ENCODE results near the gene SLC5A2.

The SLC5A2 gene

GRCh38 chr16:31535737-31536136 is 52.8 kb downstream of the SLC5A2 start:
- ChIA-PET CTCF (no interaction called here), POLR2A (no interaction called here)
- no peaks in the 10 kb centered on the region for H3K4me1 ChIP-seq (ENCODE audit: control insufficient read depth, insufficient read depth, low read length)
- no peak overlapping the region for H3K27ac ChIP-seq (ENCODE audit: extremely low read depth, low read depth, low read length)
- TF ChIP-seq ZNF266 (tag by site-specific recombination; IDR thresholded peaks at IDR 0.05; ENCODE audit: low read depth), result no peak
- no peak for TF ChIP-seq ZNF341 (tag by site-specific recombination; IDR thresholded peaks at IDR 0.05; ENCODE audit: low read depth)
- TF ChIP-seq ZNF311 (tag by site-specific recombination; IDR thresholded peaks at IDR 0.05; ENCODE audit: borderline replicate concordance), result no peak
- TF ChIP-seq ZBTB21 (tag by site-specific recombination; IDR thresholded peaks at IDR 0.05), result no peak
- no peak for TF ChIP-seq ZNF350 (tag by site-specific recombination; IDR thresholded peaks at IDR 0.05)
- TF ChIP-seq, protein P1, sequence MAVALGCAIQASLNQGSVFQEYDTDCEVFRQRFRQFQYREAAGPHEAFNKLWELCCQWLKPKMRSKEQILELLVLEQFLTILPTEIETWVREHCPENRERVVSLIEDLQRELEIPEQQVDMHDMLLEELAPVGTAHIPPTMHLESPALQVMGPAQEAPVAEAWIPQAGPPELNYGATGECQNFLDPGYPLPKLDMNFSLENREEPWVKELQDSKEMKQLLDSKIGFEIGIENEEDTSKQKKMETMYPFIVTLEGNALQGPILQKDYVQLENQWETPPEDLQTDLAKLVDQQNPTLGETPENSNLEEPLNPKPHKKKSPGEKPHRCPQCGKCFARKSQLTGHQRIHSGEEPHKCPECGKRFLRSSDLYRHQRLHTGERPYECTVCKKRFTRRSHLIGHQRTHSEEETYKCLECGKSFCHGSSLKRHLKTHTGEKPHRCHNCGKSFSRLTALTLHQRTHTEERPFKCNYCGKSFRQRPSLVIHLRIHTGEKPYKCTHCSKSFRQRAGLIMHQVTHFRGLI (tag by site-specific recombination; IDR thresholded peaks at IDR 0.05), result no peak
- TF ChIP-seq, protein P2, sequence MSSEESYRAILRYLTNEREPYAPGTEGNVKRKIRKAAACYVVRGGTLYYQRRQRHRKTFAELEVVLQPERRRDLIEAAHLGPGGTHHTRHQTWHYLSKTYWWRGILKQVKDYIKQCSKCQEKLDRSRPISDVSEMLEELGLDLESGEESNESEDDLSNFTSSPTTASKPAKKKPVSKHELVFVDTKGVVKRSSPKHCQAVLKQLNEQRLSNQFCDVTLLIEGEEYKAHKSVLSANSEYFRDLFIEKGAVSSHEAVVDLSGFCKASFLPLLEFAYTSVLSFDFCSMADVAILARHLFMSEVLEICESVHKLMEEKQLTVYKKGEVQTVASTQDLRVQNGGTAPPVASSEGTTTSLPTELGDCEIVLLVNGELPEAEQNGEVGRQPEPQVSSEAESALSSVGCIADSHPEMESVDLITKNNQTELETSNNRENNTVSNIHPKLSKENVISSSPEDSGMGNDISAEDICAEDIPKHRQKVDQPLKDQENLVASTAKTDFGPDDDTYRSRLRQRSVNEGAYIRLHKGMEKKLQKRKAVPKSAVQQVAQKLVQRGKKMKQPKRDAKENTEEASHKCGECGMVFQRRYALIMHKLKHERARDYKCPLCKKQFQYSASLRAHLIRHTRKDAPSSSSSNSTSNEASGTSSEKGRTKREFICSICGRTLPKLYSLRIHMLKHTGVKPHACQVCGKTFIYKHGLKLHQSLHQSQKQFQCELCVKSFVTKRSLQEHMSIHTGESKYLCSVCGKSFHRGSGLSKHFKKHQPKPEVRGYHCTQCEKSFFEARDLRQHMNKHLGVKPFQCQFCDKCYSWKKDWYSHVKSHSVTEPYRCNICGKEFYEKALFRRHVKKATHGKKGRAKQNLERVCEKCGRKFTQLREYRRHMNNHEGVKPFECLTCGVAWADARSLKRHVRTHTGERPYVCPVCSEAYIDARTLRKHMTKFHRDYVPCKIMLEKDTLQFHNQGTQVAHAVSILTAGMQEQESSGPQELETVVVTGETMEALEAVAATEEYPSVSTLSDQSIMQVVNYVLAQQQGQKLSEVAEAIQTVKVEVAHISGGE (tag by site-specific recombination; conservative IDR thresholded peaks at IDR 0.05; ENCODE audit: low read depth), result no peak
- TF ChIP-seq WT1 (tag by site-specific recombination; IDR thresholded peaks at IDR 0.05), result no peak
- no peak for TF ChIP-seq ZNF10 (tag by site-specific recombination; IDR thresholded peaks at IDR 0.05)
- no peaks in the 10 kb centered on the region for H3K9me3 ChIP-seq (ENCODE audit: control insufficient read depth, insufficient read depth, low read depth, low read length)
- no peaks in the 10 kb centered on the region for H3K36me3 ChIP-seq (ENCODE audit: control insufficient read depth in 2 of 2, insufficient read depth in 1 of 2, low read length in 2 of 2)
- H3K4me3 ChIP-seq (ENCODE audit: low read depth, low read length), result no peak overlapping the region

DNA sequence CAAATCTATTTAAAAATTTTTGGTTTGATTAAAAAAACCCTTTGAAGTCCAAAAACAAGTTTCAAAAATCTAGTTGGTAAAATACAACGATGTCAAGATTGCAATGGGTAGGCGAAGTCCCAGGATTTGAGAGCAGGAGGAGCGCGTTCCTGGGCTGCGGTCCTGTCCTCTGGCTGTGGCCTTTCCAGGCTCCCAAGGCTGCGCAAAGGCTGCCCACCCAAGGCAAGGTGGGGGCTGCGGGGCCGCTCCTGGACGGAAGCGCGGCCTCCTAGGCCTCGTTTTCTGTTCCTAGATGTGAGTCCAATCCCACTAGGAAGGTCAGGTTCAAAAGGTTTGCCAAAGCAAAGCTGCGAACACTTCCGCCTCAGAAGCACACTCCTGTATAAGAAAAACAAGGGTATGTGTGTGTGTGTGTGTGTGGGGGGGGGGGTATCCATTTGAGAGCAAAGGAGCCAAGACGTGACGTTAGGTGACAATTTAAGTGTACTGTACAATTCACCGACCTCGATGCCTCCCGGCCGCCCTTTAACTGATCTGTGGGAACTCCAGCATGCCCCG is 54.0 kb downstream of the SLC5A2 start:
- H3K4me3 ChIP-seq (ENCODE audit: low read depth, low read length), result no peak overlapping the region
- H3K4me1 ChIP-seq (ENCODE audit: control insufficient read depth, insufficient read depth, low read length), result no peaks in the 10 kb centered on the region
- POLR2A ChIA-PET, result no interaction called here
- TF ChIP-seq ZNF704 (tag by site-specific recombination; IDR thresholded peaks at IDR 0.05) (no peak), ZNF398 (tag by site-specific recombination; IDR thresholded peaks at IDR 0.05) (no peak), ZNF19 (tag by site-specific recombination; IDR thresholded peaks at IDR 0.05; ENCODE audit: low read depth) (no peak), KLF8 (tag by site-specific recombination; IDR thresholded peaks at IDR 0.05) (no peak), ZNF677 (tag by site-specific recombination; IDR thresholded peaks at IDR 0.05) (no peak), PRDM1 (tag by site-specific recombination; IDR thresholded peaks at IDR 0.05) (no peak), ZBTB8A (tag by site-specific recombination; IDR thresholded peaks at IDR 0.05) (no peak)
- TF ChIP-seq, protein P3, sequence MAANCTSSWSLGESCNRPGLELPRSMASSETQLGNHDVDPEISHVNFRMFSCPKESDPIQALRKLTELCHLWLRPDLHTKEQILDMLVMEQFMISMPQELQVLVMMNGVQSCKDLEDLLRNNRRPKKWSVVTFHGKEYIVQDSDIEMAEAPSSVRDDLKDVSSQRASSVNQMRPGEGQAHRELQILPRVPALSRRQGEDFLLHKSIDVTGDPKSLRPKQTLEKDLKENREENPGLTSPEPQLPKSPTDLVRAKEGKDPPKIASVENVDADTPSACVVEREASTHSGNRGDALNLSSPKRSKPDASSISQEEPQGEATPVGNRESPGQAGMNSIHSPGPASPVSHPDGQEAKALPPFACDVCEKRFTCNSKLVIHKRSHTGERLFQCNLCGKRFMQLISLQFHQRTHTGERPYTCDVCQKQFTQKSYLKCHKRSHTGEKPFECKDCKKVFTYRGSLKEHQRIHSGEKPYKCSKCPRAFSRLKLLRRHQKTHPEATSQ (tag by site-specific recombination; IDR thresholded peaks at IDR 0.05), result no peak
- no peak overlapping the region for H3K27ac ChIP-seq (ENCODE audit: extremely low read depth, low read depth, low read length)
- H3K9me3 ChIP-seq (ENCODE audit: control insufficient read depth, insufficient read depth, low read depth, low read length), result no peaks in the 10 kb centered on the region
- no peaks in the 10 kb centered on the region for H3K36me3 ChIP-seq (ENCODE audit: control insufficient read depth in 2 of 2, insufficient read depth in 1 of 2, low read length in 2 of 2)
- CTCF ChIA-PET, result no interaction called here
